Measurements from ENCODE around the gene CKAP2. TPM values are rescaled to one million over a fixed set of nuclear protein-coding genes. Genes with fewer than 3 reads are reported as not detected.

Gene CKAP2
- total RNA-seq, 3 donors from 2014 or later = 5.7 to 18.8 (median 9.8) TPM

DNA sequence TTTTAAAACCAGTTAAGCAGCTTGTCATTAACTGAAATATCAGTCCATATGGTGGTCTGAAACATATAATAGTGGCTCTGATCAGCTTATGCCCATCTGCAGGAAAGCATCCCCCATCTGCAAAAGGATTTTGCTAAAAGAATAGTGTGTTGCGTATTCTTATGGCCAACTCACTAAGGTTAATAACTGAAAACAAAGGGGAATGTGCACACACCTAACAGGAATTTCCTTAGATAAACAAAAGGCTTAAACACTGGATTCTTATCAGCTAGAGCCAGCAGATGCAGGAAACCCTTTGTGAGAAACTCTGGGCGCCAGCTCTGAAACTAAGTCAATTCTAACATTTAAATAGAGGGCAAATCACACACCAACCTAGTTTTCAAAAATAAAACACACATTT is 27.0 kb upstream of the CKAP2 start:
- intact Hi-C loops (cut with DNase I, micrococcal nuclease) = no loop called here
- Histone ChIP-seq H3K4me3 (no peak overlapping the region), H3K4me1 (ENCODE audit: low read depth) (no peaks in the 10 kb centered on the region), H3K36me3 (ENCODE audit: low read depth) (no peaks in the 10 kb centered on the region), H3K9me3 (no peaks in the 10 kb centered on the region)
- DNase-seq = no peak
- ATAC-seq = peak; percentile 66
- TF ChIP-seq, protein P1, sequence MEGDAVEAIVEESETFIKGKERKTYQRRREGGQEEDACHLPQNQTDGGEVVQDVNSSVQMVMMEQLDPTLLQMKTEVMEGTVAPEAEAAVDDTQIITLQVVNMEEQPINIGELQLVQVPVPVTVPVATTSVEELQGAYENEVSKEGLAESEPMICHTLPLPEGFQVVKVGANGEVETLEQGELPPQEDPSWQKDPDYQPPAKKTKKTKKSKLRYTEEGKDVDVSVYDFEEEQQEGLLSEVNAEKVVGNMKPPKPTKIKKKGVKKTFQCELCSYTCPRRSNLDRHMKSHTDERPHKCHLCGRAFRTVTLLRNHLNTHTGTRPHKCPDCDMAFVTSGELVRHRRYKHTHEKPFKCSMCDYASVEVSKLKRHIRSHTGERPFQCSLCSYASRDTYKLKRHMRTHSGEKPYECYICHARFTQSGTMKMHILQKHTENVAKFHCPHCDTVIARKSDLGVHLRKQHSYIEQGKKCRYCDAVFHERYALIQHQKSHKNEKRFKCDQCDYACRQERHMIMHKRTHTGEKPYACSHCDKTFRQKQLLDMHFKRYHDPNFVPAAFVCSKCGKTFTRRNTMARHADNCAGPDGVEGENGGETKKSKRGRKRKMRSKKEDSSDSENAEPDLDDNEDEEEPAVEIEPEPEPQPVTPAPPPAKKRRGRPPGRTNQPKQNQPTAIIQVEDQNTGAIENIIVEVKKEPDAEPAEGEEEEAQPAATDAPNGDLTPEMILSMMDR (IDR thresholded peaks at IDR 0.05) = no peak

DNA sequence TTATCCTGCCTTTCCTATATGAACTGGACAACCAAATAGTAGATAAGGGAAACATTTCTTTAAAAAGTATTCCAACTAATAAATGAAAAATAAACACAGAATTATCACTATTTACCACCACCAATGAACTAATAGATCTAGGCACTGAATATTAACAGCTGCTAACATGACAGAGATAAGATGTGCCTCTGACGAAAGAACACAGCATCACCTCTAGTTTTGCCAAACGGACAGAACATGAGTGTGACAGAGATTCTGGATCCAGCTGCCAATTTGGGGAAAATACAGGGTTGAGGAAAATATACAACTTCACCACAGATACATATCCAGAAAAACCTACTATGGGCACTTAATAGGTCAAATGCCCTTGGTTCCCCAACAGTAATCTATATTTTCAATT is 22.8 kb upstream of the CKAP2 start:
- H3K9me3 ChIP-seq = no peaks in the 10 kb centered on the region
- no peaks in the 10 kb centered on the region for H3K36me3 ChIP-seq (ENCODE audit: low read depth)
- no peak overlapping the region for H3K4me3 ChIP-seq
- intact Hi-C loops (cut with DNase I, micrococcal nuclease) = no loop called here
- ATAC-seq = no peak
- no peak for DNase-seq
- TF ChIP-seq, protein P1 (IDR thresholded peaks at IDR 0.05) = no peak
- H3K4me1 ChIP-seq (ENCODE audit: low read depth) = no peaks in the 10 kb centered on the region

DNA sequence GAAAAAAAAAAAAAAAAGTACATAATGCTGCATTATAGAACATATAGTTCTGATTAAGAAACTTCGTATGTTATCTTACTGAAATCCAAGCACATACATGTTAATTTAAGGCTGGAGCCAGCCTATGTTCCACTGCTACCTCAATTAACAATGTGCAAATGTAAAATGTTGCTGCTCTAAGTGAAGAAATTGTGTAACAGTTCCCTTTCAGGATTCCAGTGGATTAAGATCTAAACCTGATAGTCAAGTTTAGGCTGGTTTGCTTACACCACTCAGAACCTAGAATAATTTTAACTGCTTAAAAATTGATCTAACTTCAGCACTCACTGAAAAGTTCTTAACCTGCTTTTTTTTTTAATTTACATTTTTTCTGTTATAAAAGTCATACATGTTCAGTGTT is 9.0 kb upstream of the CKAP2 start:
- TF ChIP-seq, protein P1 (IDR thresholded peaks at IDR 0.05) = no peak
- no peak overlapping the region for H3K4me3 ChIP-seq
- H3K36me3 ChIP-seq (ENCODE audit: low read depth) = no peaks in the 10 kb centered on the region
- peaks cover 20% of the 10 kb centered on the region for H3K4me1 ChIP-seq (ENCODE audit: low read depth)
- H3K9me3 ChIP-seq = no peaks in the 10 kb centered on the region
- no peak for DNase-seq
- intact Hi-C loops (cut with DNase I, micrococcal nuclease) = no loop called here
- no peak for ATAC-seq

DNA sequence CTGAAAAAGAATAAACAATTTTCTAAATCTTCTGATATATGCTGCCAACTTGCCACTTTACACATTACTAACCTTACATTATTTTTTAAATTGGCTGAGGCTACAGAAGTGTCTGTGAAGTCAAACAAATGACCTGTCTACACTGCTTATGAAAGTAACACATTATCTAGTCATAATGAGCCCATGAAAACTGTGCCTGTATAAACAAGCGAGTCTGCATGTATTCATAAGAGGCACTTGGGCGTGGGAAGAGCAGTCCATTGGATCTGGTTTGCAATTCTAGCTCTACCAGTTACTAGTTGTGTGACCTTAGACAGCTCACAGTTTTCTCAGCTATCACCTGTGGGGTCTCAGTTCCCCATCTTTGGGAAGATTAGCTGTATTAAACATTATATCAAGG is 7.9 kb upstream of the CKAP2 start:
- DNase-seq (no peak), ATAC-seq (no peak)
- no peaks in the 10 kb centered on the region for H3K9me3 ChIP-seq
- H3K4me1 ChIP-seq (ENCODE audit: low read depth) = peaks cover 20% of the 10 kb centered on the region
- intact Hi-C loops (cut with DNase I, micrococcal nuclease) = no loop called here
- H3K4me3 ChIP-seq = no peak overlapping the region
- TF ChIP-seq, protein P1 (IDR thresholded peaks at IDR 0.05) = no peak
- no peaks in the 10 kb centered on the region for H3K36me3 ChIP-seq (ENCODE audit: low read depth)

DNA sequence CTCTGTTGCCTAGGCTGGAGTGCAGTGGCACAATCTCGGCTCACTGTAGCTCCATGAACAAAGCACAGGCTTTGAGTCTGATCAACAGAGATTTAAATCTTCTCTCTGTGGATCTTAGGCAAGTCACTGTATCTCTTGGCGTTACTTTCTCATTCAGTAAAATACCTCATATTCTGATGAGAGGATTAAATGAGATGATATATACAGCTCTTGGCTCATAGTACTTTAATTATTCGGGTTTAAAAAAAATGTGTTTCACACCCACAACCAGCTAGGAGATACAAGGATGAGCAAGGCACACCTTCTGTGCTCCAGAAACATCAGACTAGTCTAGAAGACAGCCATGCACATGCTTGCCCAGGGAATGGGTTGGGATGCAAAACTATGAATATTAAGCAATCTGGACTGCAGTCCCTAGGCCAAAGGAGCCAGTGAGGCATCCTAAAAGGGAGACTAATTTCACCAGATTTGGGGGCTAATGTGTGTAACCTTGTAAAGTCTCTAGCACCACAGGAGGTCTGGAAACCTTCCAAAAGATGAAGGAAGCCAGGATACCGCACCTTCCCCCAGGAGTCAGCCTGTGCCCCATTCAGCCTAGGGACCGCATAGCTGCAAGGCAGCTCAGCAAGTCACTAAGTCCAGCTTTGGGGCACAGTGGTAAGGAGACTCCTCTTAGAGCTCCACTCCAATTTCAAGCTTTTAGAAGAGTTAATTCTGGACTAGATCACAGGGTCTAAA is 7.3 kb upstream of the CKAP2 start:
- intact Hi-C loops (cut with DNase I, micrococcal nuclease) = no loop called here
- H3K36me3 ChIP-seq (ENCODE audit: low read depth) = no peaks in the 10 kb centered on the region
- no peaks in the 10 kb centered on the region for H3K9me3 ChIP-seq
- H3K4me3 ChIP-seq = no peak overlapping the region
- H3K4me1 ChIP-seq (ENCODE audit: low read depth) = peaks cover 20% of the 10 kb centered on the region
- DNase-seq = no peak
- TF ChIP-seq, protein P1 (IDR thresholded peaks at IDR 0.05) = no peak
- no peak for ATAC-seq
